SU-DHL-6 (cell line): ENCODE data around the gene SCARF2.

Source experiments
- H2AFZ ChIP-seq: fragments of 200-600 bp; sonication (generic); 2 replicates; pipeline ENCODE4 v1.6.1; 2014; ENCODE audit warnings: low read depth, mild to moderate bottlenecking, moderate library complexity, mixed read lengths, antibody characterized with exemption, low read length; ENCODE audit not compliant: severe bottlenecking
- H3F3A ChIP-seq: fragments of 200-600 bp; shearing (Covaris generic); 2 replicates; pipeline ENCODE4 v1.6.0; 2016; ENCODE audit warnings: antibody characterized with exemption, mild to moderate bottlenecking; ENCODE audit not compliant: insufficient read depth
- H3K27ac ChIP-seq: fragments of 200-600 bp; sonication (generic); 2 replicates; pipeline ENCODE4 v1.5.1; 2016; ENCODE audit warnings: low read depth, mild to moderate bottlenecking, low read length, moderate library complexity, mixed read lengths
- H3K27me3 ChIP-seq: fragments of 200-600 bp; sonication (generic), shearing (Covaris generic); 2 replicates; pipeline ENCODE4 v1.6.0; 2014; ENCODE audit warnings: mild to moderate bottlenecking, low read length
- H3K36me3 ChIP-seq: fragments of 200-600 bp; sonication (generic); 2 replicates; pipeline ENCODE4 v1.6.1; 2014; ENCODE audit warnings: mild to moderate bottlenecking, low read length, mixed read lengths
- H3K4me2 ChIP-seq: fragments of 300-600, 200-600 bp; shearing (Covaris generic), sonication (generic); 2 replicates; pipeline ENCODE4 v1.6.0; 2014; ENCODE audit warnings: low read length, low read depth, mild to moderate bottlenecking; ENCODE audit not compliant: poor library complexity, severe bottlenecking
- H3K4me3 ChIP-seq: fragments of 200-600 bp; sonication (generic); 2 replicates; pipeline ENCODE4 v1.5.1; 2014; ENCODE audit warnings: antibody characterized with exemption, low read length, mild to moderate bottlenecking, mixed read lengths; ENCODE audit not compliant: insufficient read depth, poor library complexity, severe bottlenecking
- H3K79me2 ChIP-seq: fragments of 200-600 bp; sonication (generic); 2 replicates; pipeline ENCODE4 v1.6.1; 2014; ENCODE audit warnings: mild to moderate bottlenecking, low read length, moderate library complexity; ENCODE audit not compliant: insufficient read depth
- H3K9ac ChIP-seq: fragments of 200-600 bp; sonication (generic); 2 replicates; pipeline ENCODE4 v1.7.0; 2014; ENCODE audit warnings: mild to moderate bottlenecking, low read length
- H3K9me2 ChIP-seq: fragments of 200-600 bp; sonication (generic); replicated peaks from 2 replicates; pipeline ENCODE4 v1.6.1; 2014; ENCODE audit warnings: low read length; ENCODE audit not compliant: insufficient read depth
- H3K9me3 ChIP-seq: fragments of 200-600 bp; sonication (generic); 2 replicates; pipeline ENCODE4 v1.6.1; 2014; ENCODE audit warnings: low read length, mixed read lengths; ENCODE audit not compliant: insufficient read depth
- H4K20me1 ChIP-seq: fragments of 200-600 bp; sonication (generic); 2 replicates; pipeline ENCODE4 v1.6.1; 2014; ENCODE audit warnings: low read depth, mild to moderate bottlenecking, antibody characterized with exemption, low read length, moderate library complexity, mixed read lengths
- EZH2phosphoT487 ChIP-seq: fragments of 200-600 bp; sonication (generic), shearing (Covaris generic); conservative IDR thresholded peaks from 2 replicates; pipeline ENCODE4 v1.6.1; 2018; ENCODE audit warnings: mild to moderate bottlenecking, antibody characterized with exemption, low read length, moderate library complexity, mixed read lengths
- TF ChIP-seq, protein P1 (sequence below): fragments of 200-600 bp; sonication (generic); IDR thresholded peaks from one replicate; pipeline ENCODE4 v1.5.1; 2017; ENCODE audit warnings: antibody characterized with exemption, mild to moderate bottlenecking, low read length, moderate library complexity; ENCODE audit not compliant: insufficient read depth, poor library complexity, severe bottlenecking

The SCARF2 gene

GRCh38 chr22:20464912-20465758, 27.5 kb upstream of the SCARF2 start:
- no peak overlapping the region for H3K4me2 ChIP-seq
- H3K27ac ChIP-seq, result no peak overlapping the region

DNA sequence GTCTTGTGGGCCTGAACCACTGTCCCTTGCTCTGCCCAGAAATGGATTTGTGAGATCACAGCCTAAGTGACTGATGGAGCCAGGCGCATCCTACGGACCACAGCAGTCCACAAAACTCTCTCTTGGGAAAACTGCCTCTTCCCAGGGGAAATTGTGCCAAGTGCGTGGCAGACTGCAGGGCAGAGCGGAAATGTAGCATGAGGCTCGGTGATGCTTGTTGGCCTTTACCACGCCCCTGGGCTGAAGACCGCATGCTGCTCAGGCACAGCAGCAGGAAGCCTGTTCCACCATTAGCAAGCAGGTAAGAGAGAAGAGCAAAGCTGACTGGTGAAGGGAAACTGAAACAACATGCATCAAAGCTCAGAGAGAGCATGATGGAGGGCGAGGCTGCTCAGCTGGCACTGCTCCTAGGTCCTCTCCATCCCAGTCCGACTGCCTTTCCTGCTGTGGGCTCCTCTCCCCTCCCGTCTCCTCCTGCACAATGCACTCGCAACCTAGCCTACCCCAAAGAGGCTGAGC, 26.5 kb upstream of the SCARF2 start:
- H3K27me3 ChIP-seq, result no peaks in the 10 kb centered on the region
- no peaks in the 10 kb centered on the region for H3K9me3 ChIP-seq
- H3K9ac ChIP-seq, result peak overlapping the region; percentile 31
- no peaks in the 10 kb centered on the region for H3F3A ChIP-seq
- peak overlapping the region; percentile 43 for H3K4me2 ChIP-seq
- peak overlapping the region; percentile 69 for H3K27ac ChIP-seq
- TF ChIP-seq EZH2phosphoT487, result no peak
- TF ChIP-seq, protein P1, sequence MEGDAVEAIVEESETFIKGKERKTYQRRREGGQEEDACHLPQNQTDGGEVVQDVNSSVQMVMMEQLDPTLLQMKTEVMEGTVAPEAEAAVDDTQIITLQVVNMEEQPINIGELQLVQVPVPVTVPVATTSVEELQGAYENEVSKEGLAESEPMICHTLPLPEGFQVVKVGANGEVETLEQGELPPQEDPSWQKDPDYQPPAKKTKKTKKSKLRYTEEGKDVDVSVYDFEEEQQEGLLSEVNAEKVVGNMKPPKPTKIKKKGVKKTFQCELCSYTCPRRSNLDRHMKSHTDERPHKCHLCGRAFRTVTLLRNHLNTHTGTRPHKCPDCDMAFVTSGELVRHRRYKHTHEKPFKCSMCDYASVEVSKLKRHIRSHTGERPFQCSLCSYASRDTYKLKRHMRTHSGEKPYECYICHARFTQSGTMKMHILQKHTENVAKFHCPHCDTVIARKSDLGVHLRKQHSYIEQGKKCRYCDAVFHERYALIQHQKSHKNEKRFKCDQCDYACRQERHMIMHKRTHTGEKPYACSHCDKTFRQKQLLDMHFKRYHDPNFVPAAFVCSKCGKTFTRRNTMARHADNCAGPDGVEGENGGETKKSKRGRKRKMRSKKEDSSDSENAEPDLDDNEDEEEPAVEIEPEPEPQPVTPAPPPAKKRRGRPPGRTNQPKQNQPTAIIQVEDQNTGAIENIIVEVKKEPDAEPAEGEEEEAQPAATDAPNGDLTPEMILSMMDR, result no peak
- H3K4me3 ChIP-seq, result no peak overlapping the region
- H3K9me2 ChIP-seq, result no peaks in the 10 kb centered on the region
- H3K79me2 ChIP-seq, result no peaks in the 10 kb centered on the region
- no peaks in the 10 kb centered on the region for H4K20me1 ChIP-seq
- no peaks in the 10 kb centered on the region for H3K36me3 ChIP-seq
- H2AFZ ChIP-seq, result no peak overlapping the region

More at GRCh38 chr22:20464912-20465758, 27.5 kb upstream of the SCARF2 start:
- Histone ChIP-seq H3K79me2 (no peaks in the 10 kb centered on the region), H3K9me2 (no peaks in the 10 kb centered on the region), H3K27me3 (no peaks in the 10 kb centered on the region), H4K20me1 (no peaks in the 10 kb centered on the region), H3K36me3 (no peaks in the 10 kb centered on the region), H3K4me3 (no peak overlapping the region), H3K9ac (no peak overlapping the region), H3K9me3 (no peaks in the 10 kb centered on the region), H2AFZ (no peak overlapping the region), H3F3A (no peaks in the 10 kb centered on the region)
- no peak for TF ChIP-seq EZH2phosphoT487
- TF ChIP-seq, protein P1, result no peak

GRCh38 chr22:20463324-20464095, 25.9 kb upstream of the SCARF2 start:
- Histone ChIP-seq H3K27me3 (no peaks in the 10 kb centered on the region), H3K4me3 (no peak overlapping the region), H2AFZ (peak overlapping the region; percentile 53), H3F3A (no peaks in the 10 kb centered on the region), H3K9me2 (no peaks in the 10 kb centered on the region), H3K9ac (peak overlapping the region; percentile 31), H3K36me3 (no peaks in the 10 kb centered on the region), H3K79me2 (no peaks in the 10 kb centered on the region), H3K27ac (peak overlapping the region; percentile 69), H3K9me3 (no peaks in the 10 kb centered on the region), H3K4me2 (peak overlapping the region; percentile 43), H4K20me1 (no peaks in the 10 kb centered on the region)
- TF ChIP-seq, protein P1, result no peak
- no peak for TF ChIP-seq EZH2phosphoT487
